GM19328 (cell line): ENCODE results near the gene ATOH8.

ENCODE experiments used
- ATAC-seq: cut with Tn5 transposase; IDR thresholded peaks from one replicate; pipeline ENCODE4 v1.9.1; 2021; ENCODE audit warnings: mild to moderate bottlenecking, moderate library complexity; ENCODE audit not compliant: unreplicated experiment

Gene ATOH8

DNA sequence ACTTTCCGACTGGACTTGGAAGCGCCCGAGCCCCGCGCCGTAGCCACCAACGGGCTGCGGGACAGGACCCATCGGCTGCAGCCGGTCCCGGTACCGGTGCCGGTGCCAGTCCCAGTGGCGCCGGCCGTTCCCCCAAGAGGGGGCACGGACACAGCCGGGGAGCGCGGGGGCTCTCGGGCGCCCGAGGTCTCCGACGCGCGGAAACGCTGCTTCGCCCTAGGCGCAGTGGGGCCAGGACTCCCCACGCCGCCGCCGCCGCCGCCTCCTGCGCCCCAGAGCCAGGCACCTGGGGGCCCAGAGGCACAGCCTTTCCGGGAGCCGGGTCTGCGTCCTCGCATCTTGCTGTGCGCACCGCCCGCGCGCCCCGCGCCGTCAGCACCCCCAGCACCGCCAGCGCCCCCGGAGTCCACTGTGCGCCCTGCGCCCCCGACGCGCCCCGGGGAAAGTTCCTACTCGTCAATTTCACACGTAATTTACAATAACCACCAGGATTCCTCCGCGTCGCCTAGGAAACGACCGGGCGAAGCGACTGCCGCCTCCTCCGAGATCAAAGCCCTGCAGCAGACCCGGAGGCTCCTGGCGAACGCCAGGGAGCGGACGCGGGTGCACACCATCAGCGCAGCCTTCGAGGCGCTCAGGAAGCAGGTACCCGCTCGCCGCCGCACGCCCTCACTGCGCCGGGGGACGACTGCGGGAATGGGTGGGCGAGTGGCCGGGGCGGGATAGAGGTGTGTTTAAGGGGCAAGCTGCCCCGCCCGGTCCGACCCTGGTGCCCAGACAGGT is 713 bp downstream of the ATOH8 start:
- no peak for ATAC-seq

DNA sequence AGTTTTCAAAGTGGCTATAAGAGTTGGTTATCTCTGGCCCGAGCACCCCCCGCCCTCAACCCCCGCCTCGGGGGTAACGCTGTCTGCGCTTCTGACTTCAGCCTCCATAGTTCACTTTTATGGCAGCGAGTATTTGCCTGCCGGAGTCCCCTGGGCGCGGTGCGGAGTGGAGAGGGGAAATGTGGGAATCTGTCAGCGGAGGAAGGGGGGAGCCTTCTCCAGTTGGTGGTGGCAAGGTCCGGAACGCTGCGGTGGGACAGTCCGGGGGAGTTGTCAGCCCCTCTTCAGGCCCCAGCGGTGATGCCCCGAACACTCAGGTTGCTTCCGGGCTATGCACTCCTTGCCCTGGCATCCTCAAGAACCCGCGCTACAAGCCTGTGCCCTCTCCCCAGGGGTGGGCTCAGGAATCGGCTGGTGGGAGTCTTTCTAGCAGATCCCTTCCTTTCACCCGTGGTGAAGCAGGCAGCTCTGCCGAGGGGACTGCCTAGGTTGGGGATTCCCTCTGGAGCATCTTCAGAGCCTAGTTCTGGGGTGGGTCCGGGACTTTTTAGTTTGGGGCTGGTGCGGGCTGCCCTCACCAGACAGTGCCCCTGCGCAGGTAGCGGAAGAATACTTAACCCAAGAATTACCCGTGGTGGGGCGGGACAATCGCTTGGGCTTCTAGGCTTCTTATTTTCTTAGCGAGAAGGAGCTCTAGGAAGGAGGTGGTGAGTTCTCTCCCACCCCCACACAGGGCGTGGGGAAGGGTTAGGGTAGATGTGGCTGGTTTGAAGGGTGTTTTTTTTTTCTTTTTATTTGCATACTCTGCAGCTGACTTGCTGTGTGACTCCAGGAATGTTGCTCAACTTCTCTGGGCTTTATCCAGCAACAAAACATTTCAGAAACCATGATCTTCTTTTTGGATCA is 1.6 kb downstream of the ATOH8 start:
- ATAC-seq = no peak

DNA sequence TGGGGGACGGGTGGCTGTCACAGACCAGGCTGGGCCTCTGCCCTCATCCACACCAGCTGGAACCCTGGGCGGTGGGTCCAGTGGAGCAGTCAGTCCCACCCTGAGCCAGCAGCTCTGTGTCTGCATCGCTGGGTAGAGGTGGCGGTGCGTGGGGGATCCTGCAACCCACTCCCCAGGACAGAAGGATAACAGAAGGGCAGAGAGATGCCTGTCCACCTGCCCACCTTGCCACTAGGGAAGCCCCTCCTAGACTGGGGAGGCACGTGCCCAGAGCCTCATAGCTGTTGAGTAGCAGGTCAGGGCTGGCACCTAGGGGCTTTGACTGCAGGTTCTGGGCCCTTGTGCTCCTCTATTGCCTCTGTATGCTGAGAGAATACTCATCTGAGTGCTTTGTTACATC is 2.4 kb downstream of the ATOH8 start:
- ATAC-seq = no peak

DNA sequence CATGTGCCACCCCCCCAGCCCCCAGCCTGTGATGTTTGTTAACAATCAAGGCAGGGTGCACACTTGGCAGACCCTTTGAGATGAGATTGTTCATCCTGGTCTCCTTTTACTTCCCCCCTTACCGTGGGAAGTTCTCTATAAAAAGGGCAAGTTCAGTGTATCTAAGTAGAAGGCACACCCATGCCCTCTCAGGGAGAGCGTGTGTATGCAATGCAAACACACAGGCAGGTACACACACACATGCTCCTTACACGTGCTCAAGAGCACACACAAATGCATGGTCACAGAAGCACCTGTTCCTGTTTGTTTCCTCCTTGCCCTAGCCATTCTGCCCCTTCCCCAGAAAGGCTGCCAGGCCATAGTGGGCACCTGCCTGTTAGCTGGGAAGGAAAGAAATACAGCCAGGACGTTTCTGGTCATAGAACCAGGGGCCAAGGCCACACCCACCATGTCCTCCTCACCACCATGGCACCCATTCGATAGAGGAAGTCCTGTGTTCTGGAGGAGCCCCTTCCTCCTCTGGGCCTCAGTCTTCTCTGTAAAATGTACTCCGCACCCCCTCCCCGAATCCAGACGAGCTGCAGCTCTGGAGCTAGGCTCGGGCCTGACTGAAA is 3.1 kb downstream of the ATOH8 start:
- ATAC-seq = no peak

DNA sequence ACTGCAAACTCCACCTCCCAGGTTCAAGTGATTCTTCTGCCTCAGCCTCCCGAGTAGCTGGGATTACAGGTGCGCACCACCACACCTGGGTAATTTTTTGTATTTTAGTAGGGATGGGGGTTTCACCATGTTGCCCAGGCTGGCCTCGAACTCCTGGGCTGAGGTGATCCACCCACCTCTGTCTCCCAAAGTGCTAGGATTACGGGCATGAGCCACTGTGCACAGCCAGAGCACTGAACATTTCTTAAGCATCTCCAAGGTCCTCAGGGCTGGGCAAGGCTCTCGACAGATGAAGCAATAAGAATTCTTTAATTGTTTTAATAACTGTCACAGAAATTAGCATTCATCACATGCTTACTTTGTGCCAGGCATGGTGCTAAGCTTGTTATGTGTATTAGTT is 4.1 kb downstream of the ATOH8 start:
- no peak for ATAC-seq

DNA sequence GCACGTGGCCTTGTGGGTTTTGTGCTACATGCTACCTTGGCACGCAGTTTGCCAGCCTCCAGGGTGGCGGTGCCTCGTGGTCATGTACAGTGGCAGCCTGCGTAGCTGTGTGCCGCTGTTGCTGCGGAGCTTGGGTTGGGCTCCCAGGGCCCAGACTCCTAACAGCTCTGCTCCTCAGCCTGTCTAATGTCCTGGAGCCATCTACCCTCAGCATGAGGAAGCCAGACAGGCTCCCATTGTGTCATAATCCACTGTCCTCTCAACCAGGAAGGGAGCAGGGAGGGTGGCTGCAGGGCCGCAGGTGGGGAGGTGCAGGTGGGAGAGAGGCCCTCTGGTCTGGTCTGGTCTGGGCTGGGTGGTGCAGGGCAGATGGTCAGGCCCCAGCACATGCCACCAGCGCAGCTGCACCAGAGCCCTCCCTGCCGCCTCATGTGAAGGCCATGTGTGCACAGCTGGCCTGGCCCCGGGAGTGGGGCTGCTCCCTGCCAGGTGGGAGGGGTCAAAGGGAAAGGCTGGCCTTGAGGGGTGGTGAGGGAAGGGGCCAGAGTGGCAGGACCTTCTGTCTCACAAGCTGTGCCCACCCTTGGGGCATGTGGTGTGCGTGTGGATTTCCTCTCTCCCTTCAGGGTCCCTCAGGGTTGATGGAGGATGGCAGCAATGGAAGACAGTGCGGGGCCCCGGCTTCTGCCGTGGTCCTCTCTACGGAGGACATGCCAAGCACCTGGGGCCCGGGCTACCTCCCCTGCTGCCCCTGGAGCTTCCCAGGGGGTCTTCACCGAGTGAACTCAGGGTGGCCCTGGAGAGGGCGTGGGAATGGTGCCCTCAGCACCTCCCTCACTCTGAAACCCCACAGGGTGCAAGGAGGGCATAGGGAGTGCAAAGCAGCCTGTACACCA is 4.8 kb downstream of the ATOH8 start:
- no peak for ATAC-seq

DNA sequence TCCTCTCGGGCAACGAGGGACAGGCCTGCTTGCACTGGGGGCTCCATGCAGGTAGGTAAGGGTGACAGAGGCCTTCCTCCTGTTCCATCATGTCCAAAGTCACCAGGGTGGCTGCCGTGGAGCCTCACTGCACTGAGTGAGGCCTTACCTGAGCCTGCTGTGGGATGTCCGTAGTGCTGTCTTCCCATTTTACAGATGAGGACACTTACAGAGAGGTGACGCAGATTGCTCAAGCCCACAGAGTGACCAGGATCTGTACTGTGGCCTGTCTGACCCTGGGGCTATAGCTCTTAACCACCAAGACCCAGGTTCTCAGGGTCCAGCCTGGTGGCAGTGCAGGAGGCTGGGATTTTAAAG is 5.4 kb downstream of the ATOH8 start:
- ATAC-seq = no peak

DNA sequence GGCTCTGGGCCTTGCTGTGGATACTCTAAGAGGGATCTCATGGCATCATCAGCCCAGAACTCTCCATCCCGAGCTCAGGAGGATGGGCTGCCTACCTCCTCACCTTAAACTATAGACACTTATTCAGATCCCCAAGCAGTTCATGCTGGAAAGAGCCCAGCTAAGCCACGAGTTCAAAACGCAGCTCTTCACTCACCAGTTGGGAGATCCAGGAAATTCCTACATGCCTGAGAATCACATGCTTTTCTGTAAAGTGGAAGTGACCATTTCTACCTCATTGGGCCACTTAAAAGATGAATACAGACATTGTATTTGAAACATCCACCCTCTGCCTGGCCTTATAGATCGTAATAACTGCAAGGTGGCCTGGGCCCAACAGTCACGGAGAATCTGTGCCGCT is 6.6 kb downstream of the ATOH8 start:
- no peak for ATAC-seq

DNA sequence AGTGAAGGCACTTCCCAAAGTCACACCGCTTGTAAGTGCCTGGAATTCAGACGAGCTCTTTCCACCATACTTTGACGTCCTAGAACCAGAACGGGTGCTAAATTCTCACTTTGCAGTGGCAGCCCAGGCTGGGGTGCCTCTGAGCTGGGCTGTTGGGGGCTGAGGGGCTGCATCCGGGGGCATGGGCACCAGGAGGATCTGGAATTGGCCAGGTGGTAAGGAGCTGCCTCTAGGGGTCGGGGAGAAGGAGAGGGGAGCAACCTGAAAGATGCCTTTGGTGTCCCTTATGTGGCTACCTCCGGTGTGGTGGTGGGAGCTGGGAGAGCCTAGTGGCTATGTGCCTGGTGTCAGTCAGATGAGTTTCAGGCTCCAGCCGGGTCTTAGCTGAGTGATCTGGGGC is 7.1 kb downstream of the ATOH8 start:
- no peak for ATAC-seq

DNA sequence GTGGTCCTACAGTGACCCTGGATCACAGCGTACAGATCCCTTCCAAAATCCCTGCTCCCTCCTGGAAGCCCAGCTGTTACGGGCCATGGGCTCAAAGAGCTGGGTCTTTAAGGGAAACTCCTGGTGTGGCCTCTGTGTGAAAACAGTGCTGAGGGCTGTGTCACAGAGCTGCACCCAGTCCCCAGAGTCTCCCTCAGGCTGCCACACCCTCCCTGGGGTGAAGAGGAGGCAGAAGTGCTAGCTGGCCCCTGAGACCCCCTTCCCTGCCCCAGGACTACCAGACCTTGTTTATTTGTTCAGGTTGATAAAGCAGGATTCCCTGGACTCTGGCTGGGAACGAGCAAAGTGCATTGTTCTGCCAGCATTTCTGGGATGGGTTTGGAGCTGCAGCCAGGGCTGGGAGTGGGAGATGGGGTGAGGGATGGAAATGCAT is 7.7 kb downstream of the ATOH8 start:
- ATAC-seq = no peak

DNA sequence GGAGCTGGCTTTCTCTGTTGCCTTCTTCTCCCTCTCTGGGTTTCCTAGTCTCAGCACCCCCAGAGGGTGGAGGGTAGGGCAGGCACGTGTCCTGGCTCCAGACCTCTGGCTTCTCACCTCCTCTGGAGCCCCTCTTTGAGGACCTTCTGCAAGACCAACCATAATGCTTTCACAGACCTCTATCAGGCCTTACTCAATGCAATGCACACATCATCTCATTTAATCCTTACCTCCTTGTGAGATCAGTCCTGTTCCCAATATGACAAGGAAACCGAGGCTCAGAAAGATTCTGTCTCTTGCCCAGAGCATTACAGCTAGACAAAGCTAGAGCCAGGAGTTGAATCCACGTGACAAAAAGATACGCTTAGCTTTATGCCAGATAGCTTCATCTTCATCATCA is 8.2 kb downstream of the ATOH8 start:
- no peak for ATAC-seq

DNA sequence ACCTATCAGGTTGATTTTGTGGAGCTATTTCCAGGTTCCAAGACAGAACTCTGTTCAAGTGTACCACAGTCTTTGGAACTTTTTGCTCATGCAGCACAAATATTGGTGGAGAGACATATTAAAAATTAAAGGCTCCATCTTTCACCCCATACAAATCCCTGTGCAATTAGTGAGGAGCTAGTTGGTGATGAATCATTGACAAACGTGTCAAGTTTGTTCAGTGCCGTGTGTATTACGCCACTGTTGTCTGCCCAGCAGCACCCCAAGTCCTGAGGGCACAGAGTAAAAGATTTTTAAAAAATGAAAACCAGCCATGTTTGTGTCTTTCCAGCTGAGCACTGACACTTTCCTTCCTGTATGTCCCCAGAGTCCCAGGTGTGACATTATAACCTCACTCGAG is 9.3 kb downstream of the ATOH8 start:
- no peak for ATAC-seq

DNA sequence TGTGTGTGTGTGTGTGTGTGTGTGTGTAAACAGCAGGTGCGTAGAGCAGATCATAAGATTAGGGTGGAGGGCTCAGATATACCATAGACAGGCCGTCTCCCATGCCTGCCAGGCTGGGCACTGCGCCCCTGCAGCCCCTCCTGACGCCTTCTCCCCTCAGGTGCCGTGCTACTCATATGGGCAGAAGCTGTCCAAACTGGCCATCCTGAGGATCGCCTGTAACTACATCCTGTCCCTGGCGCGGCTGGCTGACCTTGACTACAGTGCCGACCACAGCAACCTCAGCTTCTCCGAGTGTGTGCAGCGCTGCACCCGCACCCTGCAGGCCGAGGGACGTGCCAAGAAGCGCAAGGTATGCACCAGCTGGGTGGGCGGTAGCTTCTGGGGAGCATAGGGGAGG is 10.0 kb downstream of the ATOH8 start:
- no peak for ATAC-seq

DNA sequence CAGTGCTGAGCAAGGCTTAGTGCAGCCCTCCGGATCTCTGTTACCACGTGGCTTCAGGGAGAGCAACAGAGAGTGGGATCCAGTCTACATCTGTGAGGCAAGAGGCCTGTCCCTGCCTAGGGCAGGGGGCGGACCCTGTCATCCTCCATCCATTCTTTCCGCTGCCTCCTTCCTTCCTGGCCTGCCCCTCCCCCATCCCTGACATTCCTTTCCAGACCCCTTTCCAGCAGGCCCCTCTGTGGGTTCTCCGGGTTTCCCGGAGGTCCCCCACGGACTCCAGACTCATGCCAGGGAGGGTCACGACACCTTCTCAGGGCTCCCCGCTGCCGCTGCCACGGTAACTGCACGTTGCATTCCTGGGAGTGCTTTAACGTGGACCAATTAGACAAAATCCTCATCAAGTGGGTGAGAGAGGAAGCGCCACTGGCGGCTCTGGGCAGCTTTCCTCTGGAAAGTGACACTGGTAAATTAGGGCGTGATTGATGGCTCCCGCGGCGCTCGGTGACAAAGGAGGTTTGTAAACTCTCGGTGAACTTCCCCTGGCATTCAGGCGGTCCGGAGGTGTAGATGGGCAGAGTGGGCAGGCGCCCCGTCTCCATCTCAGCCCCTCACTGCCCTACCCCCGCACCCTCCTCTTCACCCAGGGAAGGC is 11.4 kb downstream of the ATOH8 start:
- ATAC-seq = no peak

DNA sequence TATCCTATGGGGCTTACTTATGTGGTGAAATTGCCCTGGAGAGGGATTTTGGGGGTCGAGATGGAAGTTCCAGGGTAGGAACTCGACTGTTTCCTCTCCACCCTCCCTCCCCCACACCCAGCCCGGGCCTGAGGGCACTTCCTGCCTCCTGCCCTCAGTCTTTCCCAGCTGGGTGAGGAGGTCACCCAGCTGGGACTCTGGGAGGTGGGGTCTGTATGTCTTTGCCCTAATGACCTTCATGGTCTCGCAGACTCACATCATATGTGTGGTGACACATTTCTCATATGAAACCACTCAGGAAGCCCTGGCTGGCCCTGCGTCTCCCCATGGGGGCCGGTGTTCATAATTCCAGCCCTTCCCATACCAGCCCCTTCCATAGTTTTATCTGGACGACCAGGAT is 12.4 kb downstream of the ATOH8 start:
- no peak for ATAC-seq

DNA sequence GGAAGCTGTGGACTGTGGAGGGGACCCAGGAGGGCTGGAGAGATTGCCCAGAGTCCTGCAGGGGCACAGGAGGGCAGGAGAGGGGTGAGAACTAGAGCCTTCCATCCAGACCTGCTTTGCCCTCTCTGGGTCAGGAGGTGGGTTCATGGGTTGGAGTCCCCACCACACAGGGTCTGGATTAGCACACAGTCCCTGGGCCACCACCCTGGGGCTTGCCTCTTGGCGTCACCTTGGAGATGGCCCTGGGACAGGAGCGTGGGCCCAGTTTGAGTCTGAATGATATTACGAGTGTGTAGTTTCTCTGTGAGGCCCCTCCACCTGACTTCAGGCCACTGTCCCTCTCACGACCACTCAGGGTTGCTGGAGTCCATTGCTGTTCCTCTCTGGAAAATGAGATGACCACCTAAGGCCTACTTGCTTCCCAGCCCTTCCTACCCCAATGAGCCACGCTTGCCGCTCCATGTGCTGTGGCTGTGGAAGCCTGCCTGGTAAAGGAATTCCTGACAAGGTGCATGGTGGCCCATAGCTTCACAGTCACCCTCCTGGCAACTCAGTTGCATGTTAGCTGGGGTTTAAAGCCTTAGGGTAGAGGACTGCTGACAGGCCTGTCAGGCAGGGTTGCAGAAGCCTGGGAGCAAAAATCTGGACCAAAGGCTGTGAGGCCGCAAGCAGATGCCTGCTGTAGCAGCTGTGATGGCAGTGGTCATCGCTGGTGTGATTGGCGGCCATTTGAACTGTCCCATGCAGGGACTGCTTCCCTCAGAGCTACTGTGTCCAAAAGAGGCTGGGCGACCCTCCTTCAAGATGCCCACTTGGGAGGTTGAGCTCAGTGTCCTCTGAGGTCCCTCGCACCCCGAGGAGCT is 14.2 kb downstream of the ATOH8 start:
- no peak for ATAC-seq

DNA sequence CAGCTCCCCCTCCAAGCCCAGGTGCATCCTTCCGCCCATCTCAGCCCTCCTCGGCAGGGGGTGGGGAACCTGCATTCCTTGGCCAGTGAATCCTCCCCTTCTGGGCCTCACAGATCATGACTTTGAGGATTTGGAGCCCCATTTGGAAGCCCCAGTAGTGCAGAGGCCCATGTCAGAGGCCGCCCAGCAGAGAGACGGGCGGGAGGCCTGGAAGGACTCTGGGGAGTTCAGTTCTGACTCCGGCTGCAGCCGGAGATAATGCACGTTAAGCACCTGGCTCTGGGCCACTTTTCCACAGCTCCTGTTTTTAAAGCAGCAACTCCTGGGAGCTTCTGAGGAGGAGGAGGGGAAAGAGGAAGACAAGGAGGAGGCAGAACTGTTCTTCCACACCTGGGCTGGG is 14.9 kb downstream of the ATOH8 start:
- no peak for ATAC-seq

DNA sequence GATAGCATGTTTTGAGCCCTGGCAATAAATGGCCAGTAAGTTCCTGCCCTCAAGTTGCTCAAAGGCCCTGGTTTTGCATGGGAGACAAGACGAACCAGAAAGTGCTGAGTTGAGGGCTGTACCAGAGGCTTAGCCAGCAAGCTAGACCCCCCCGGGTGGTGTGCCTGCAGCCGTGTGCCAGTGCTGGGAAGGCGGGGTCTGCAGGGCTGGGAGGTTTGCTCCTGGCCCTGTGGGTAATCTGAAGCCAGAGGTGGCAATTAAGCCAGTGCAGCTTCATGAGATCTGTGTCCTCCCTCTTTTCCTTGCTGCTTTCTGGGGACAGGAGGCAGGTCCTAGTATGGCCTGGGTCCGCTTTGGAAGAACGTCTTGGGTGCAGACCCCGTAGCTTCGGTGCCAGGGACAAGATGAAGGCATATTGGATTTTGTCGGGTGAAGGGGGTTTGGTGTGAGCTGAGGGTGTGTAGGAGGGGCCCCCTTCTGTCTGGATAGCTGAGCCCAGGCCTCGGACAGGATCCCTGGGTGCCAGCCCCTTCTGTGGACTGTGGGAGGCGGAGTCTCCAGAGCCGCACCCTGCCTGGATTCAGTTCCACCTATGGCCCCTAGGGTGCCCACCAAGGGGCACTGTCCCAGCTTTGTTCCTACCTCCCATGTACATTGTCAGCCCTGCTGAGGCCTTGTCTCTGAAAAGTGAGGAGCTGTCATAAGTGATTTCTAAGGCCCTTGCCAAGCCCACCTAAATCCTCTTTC is 15.6 kb downstream of the ATOH8 start:
- ATAC-seq = no peak

DNA sequence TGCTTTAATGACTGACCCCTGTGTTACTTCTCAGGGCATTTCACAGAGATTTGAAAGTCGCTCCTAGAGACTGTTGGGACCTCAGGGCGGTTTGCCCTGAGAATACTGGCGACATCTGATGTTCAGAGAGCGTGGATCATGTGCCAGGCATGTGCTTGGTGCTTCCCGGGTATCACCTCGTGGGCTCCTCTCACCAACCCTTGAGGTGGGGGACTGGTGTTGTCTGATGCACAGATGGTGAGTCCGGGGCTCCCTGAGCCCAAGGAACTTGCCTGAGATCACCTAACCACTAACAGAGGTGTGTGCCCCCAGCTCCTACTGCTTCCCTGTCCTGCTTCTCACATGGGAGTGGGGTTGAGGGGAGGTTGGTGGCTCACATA is 16.2 kb downstream of the ATOH8 start:
- ATAC-seq = no peak
